Ishikawa (cell line): Measurements from ENCODE around the gene LRTM2.

Experiments
- CEBPB ChIP-seq: IDR thresholded peaks from 2 replicates; pipeline ENCODE4 v1.6.1; 2012
- CREB1 ChIP-seq: IDR thresholded peaks from 2 replicates; pipeline ENCODE4 v1.6.1; 2012; ENCODE audit warnings: low read depth
- EGR1 ChIP-seq: IDR thresholded peaks from 2 replicates; pipeline ENCODE4 v1.6.1; 2012
- EP300 ChIP-seq: IDR thresholded peaks from 2 replicates; pipeline ENCODE4 v1.6.1; 2012; ENCODE audit warnings: borderline replicate concordance
- FOXM1 ChIP-seq: IDR thresholded peaks from 2 replicates; pipeline ENCODE4 v1.6.1; 2012; ENCODE audit warnings: low read depth, borderline replicate concordance
- MAX ChIP-seq: IDR thresholded peaks from 2 replicates; pipeline ENCODE4 v1.6.1; 2012
- NFIC ChIP-seq: IDR thresholded peaks from 2 replicates; pipeline ENCODE4 v1.6.1; 2012
- RAD21 ChIP-seq: IDR thresholded peaks from 2 replicates; pipeline ENCODE4 v1.6.1; 2012; ENCODE audit warnings: low read depth
- REST ChIP-seq: IDR thresholded peaks from 2 replicates; pipeline ENCODE4 v1.6.1; 2012; ENCODE audit warnings: low read depth, mild to moderate bottlenecking
- TAF1 ChIP-seq: IDR thresholded peaks from 2 replicates; pipeline ENCODE4 v1.6.1; 2012; ENCODE audit warnings: low read depth, mild to moderate bottlenecking
- TCF12 ChIP-seq: IDR thresholded peaks from 2 replicates; pipeline ENCODE4 v1.6.1; 2012; ENCODE audit warnings: low read depth
- TEAD4 ChIP-seq: IDR thresholded peaks from 2 replicates; pipeline ENCODE4 v1.6.1; 2012
- USF1 ChIP-seq: IDR thresholded peaks from 2 replicates; pipeline ENCODE4 v1.6.1; 2012
- YY1 ChIP-seq: IDR thresholded peaks from 2 replicates; pipeline ENCODE4 v1.6.1; 2012; ENCODE audit warnings: low read depth
- ZBTB7A ChIP-seq: IDR thresholded peaks from 2 replicates; pipeline ENCODE4 v1.6.1; 2012; ENCODE audit warnings: low read depth

LRTM2 gene

GRCh38 chr12:1805441-1806081 is 14.8 kb upstream of the LRTM2 start:
- TF ChIP-seq CREB1: no peak
- TF ChIP-seq FOXM1: no peak
- TF ChIP-seq CEBPB: no peak
- no peak for TF ChIP-seq YY1
- TF ChIP-seq MAX: no peak
- TF ChIP-seq ZBTB7A: no peak
- TF ChIP-seq NFIC: no peak

- TF ChIP-seq REST (no peak), RAD21 (no peak), MAX (no peak), YY1 (no peak), EGR1 (no peak), EP300 (no peak)
Measured at GRCh38 chr12:1806301-1807086, 13.9 kb upstream of the LRTM2 start.

GRCh38 chr12:1807087-1807860 is 13.1 kb upstream of the LRTM2 start:
- TF ChIP-seq YY1: no peak
- no peak for TF ChIP-seq NFIC
- no peak for TF ChIP-seq USF1
- no peak for TF ChIP-seq RAD21

- TF ChIP-seq ZBTB7A (no peak), FOXM1 (no peak), CREB1 (no peak), TAF1 (no peak), REST (no peak), YY1 (no peak)
Measured at GRCh38 chr12:1808036-1808797, 12.1 kb upstream of the LRTM2 start.

GRCh38 chr12:1808798-1809480 is 11.4 kb upstream of the LRTM2 start:
- no peak for TF ChIP-seq TEAD4

- TF ChIP-seq TEAD4 (no peak), EP300 (no peak), REST (no peak), TCF12 (no peak), EGR1 (no peak)
Measured at GRCh38 chr12:1809591-1810190, 10.7 kb upstream of the LRTM2 start.
